OCI-M1 (cell line): ENCODE results near the gene MFAP3L.

Experiments
- DNase-seq: peaks from one replicate; lab custom pipeline; 2025; lab: John Stamatoyannopoulos, UW

Gene MFAP3L

GRCh38 chr4:169987327-169988228 lies 38.6 kb downstream of the MFAP3L start:
- no peak for DNase-seq

GRCh38 chr4:169986369-169986768 lies 39.8 kb downstream of the MFAP3L start:
- no peak for DNase-seq

GRCh38 chr4:169985881-169986280 lies 40.3 kb downstream of the MFAP3L start:
- DNase-seq, result no peak

GRCh38 chr4:169984745-169985144 lies 41.5 kb downstream of the MFAP3L start:
- no peak for DNase-seq

- no peak for DNase-seq
Measured at GRCh38 chr4:169984173-169984572, 42.0 kb downstream of the MFAP3L start.

GRCh38 chr4:169976951-169977350 lies 49.2 kb downstream of the MFAP3L start:
- DNase-seq, result no peak

- no peak for DNase-seq
Measured at GRCh38 chr4:169975838-169976796, 50.1 kb downstream of the MFAP3L start.

GRCh38 chr4:169975131-169975837 lies 50.9 kb downstream of the MFAP3L start:
- DNase-seq, result no peak

GRCh38 chr4:169971456-169972015 lies 54.7 kb downstream of the MFAP3L start:
- DNase-seq, result no peak

GRCh38 chr4:169968999-169969398 lies 57.2 kb downstream of the MFAP3L start:
- DNase-seq, result no peak

- no peak for DNase-seq
Measured at GRCh38 chr4:169963998-169964397, 62.2 kb downstream of the MFAP3L start.

GRCh38 chr4:169959254-169959653 lies 66.9 kb downstream of the MFAP3L start:
- no peak for DNase-seq

GRCh38 chr4:169958629-169959028 lies 67.6 kb downstream of the MFAP3L start:
- DNase-seq, result no peak

GRCh38 chr4:169957785-169958184 lies 68.4 kb downstream of the MFAP3L start:
- no peak for DNase-seq

- no peak for DNase-seq
Measured at GRCh38 chr4:169956091-169956843, 69.9 kb downstream of the MFAP3L start.

- DNase-seq, result no peak
Measured at GRCh38 chr4:169955521-169955920, 70.7 kb downstream of the MFAP3L start.

GRCh38 chr4:169952236-169953002 lies 73.8 kb downstream of the MFAP3L start:
- peak; percentile 62 for DNase-seq

GRCh38 chr4:169948271-169948670 lies 77.9 kb downstream of the MFAP3L start:
- DNase-seq, result no peak

GRCh38 chr4:169945636-169946035 lies 80.6 kb downstream of the MFAP3L start:
- DNase-seq, result no peak

GRCh38 chr4:169943601-169944000 lies 82.6 kb downstream of the MFAP3L start:
- peak; percentile 14 for DNase-seq
